SK-N-SH (cell line): ENCODE data around the gene SEC16A. TPM values are rescaled to one million over a fixed set of nuclear protein-coding genes. Genes with fewer than 3 reads are reported as not detected.

Experiments
- CTCF ChIA-PET: fragments of 300-600, 350-600 bp; formaldehyde crosslinking; extraction: SDS; loops from one replicate; lab custom pipeline; 2021; lab: Yijun Ruan, JAX
- POLR2A ChIA-PET: fragments of 350-600 bp; sonication (Branson Sonifier 250); formaldehyde crosslinking; extraction: SDS; loops from one replicate; lab custom pipeline; 2020; ENCODE audit warnings: antibody characterized with exemption, inconsistent platforms; lab: Yijun Ruan, JAX
- DNase-seq: peaks from one replicate; pipeline ENCODE4 v3.0.0; 2012
- H2AFZ ChIP-seq: fragments of 200-600 bp; sonication (generic); 2 replicates; pipeline ENCODE4 v1.8.1; 2016; ENCODE audit warnings: antibody characterized with exemption, mild to moderate bottlenecking, low read depth
- H3F3A ChIP-seq: fragments of 200-600 bp; sonication (generic); replicated peaks from 2 replicates; pipeline ENCODE3; 2016; ENCODE audit warnings: antibody characterized with exemption, mild to moderate bottlenecking; ENCODE audit not compliant: insufficient read depth
- H3K27ac ChIP-seq, 2 experiments: fragments of 200-500 bp in 1 of 2; fragments of 200-600 bp in 1 of 2; sonication (Bioruptor generic) in 1 of 2; sonication (generic), shearing (Covaris generic) in 1 of 2; 2 replicates each; pipeline versions ENCODE4 v1.5.1 to v1.6.1; 2014 to 2016; ENCODE audit warnings: low read depth in 2 of 2, inconsistent platforms in 1 of 2, low read length in 1 of 2, mild to moderate bottlenecking in 1 of 2, mixed read lengths in 1 of 2
- H3K27me3 ChIP-seq: fragments of 200-600 bp; sonication (generic), shearing (Covaris generic); 2 replicates; pipeline ENCODE4 v1.6.1; 2016; ENCODE audit warnings: mixed run types; ENCODE audit not compliant: insufficient read depth
- H3K36me3 ChIP-seq, 2 experiments: fragments of 200-500 bp in 1 of 2; fragments of 200-600 bp in 1 of 2; sonication (Bioruptor generic) in 1 of 2; sonication (generic) in 1 of 2; replicated peaks in 1 of 2; 2 replicates each; pipeline versions ENCODE3 to v1.5.1; 2014 to 2016; ENCODE audit warnings: low read length in 1 of 2, mild to moderate bottlenecking in 1 of 2; ENCODE audit not compliant: insufficient read depth in 2 of 2, control insufficient read depth in 1 of 2
- H3K4me1 ChIP-seq, 2 experiments: fragments of 200-500 bp in 1 of 2; fragments of 200-600 bp in 1 of 2; sonication (Bioruptor generic) in 1 of 2; sonication (generic), shearing (Covaris generic) in 1 of 2; 2 replicates each; pipeline versions ENCODE4 v1.5.1 to v1.6.1; 2014 to 2016; ENCODE audit warnings: low read depth in 1 of 2, low read length in 1 of 2, mixed run types in 1 of 2; ENCODE audit not compliant: insufficient read depth in 2 of 2, control insufficient read depth in 1 of 2
- H3K4me2 ChIP-seq: fragments of 200-600 bp; sonication (generic), shearing (Covaris generic); 2 replicates; pipeline ENCODE4 v1.6.1; 2017; ENCODE audit warnings: mixed run types
- H3K4me3 ChIP-seq, 2 experiments: fragments of 200-500 bp in 1 of 2; fragments of 200-600 bp in 1 of 2; sonication (Bioruptor generic) in 1 of 2; sonication (generic), shearing (Covaris generic) in 1 of 2; 2 replicates each; pipeline versions ENCODE4 v1.5.1 to v1.8.1; 2014 to 2016; ENCODE audit warnings: low read depth in 2 of 2, inconsistent platforms in 1 of 2, low read length in 1 of 2, mild to moderate bottlenecking in 1 of 2, mixed read lengths in 1 of 2, moderate library complexity in 1 of 2
- H3K79me2 ChIP-seq: fragments of 200-600 bp; sonication (generic); 2 replicates; pipeline ENCODE4 v1.8.1; 2017; ENCODE audit warnings: mild to moderate bottlenecking; ENCODE audit not compliant: insufficient read depth
- H3K9ac ChIP-seq: fragments of 200-600 bp; sonication (generic); 2 replicates; pipeline ENCODE4 v1.6.1; 2017; ENCODE audit warnings: mixed run types
- H3K9me2 ChIP-seq: fragments of 200-600 bp; sonication (generic); 2 replicates; pipeline ENCODE4 v1.6.1; 2017; ENCODE audit warnings: mixed run types
- H3K9me3 ChIP-seq: fragments of 200-600 bp; sonication (generic); 2 replicates; pipeline ENCODE4 v1.6.1; 2017; ENCODE audit warnings: mixed run types, mild to moderate bottlenecking, moderate library complexity
- H4K20me1 ChIP-seq: fragments of 200-600 bp; sonication (generic); 2 replicates; pipeline ENCODE4 v1.6.1; 2017; ENCODE audit warnings: mild to moderate bottlenecking, mixed run types; ENCODE audit not compliant: insufficient read depth
- CHD2 ChIP-seq: fragments of 150-350 bp; IDR thresholded peaks from 2 replicates; pipeline ENCODE4 v1.6.1; 2018; ENCODE audit warnings: low read length; ENCODE audit not compliant: partially characterized antibody
- FOSL2 ChIP-seq: IDR thresholded peaks from 2 replicates; pipeline ENCODE4 v1.4.0; 2012; ENCODE audit warnings: low read depth, mild to moderate bottlenecking, moderate library complexity, borderline replicate concordance
- GABPA ChIP-seq: IDR thresholded peaks from 2 replicates; pipeline ENCODE4 v1.4.0; 2012; ENCODE audit warnings: low read depth, mild to moderate bottlenecking
- IRF3 ChIP-seq: fragments of 150-350 bp; IDR thresholded peaks from 2 replicates; pipeline ENCODE4 v1.6.1; 2016; ENCODE audit warnings: mild to moderate bottlenecking, low read depth, low read length
- JUND ChIP-seq: IDR thresholded peaks from 2 replicates; pipeline ENCODE4 v1.4.0; 2012
- MAX ChIP-seq: IDR thresholded peaks from 2 replicates; pipeline ENCODE4 v1.4.0; 2012; ENCODE audit warnings: low read depth
- MEF2A ChIP-seq: IDR thresholded peaks from 2 replicates; pipeline ENCODE4 v1.4.0; 2012; ENCODE audit warnings: low read depth, borderline replicate concordance
- MXI1 ChIP-seq: IDR thresholded peaks from 2 replicates; pipeline ENCODE4 v1.6.1; 2012; ENCODE audit warnings: mild to moderate bottlenecking, low read depth, low read length, improper control_type of control experiment
- POLR2AphosphoS5 ChIP-seq: IDR thresholded peaks from 2 replicates; pipeline ENCODE4 v1.6.1; 2012; ENCODE audit warnings: low read depth, low read length
- RAD21 ChIP-seq: IDR thresholded peaks from 2 replicates; pipeline ENCODE4 v1.6.1; 2012; ENCODE audit warnings: mild to moderate bottlenecking, low read length
- RCOR1 ChIP-seq: fragments of 150-350 bp; IDR thresholded peaks from 2 replicates; pipeline ENCODE4 v1.6.1; 2017; ENCODE audit warnings: antibody characterized with exemption, low read length
- RFX5 ChIP-seq: IDR thresholded peaks from 2 replicates; pipeline ENCODE4 v1.6.1; 2012; ENCODE audit warnings: mild to moderate bottlenecking, improper control_type of control experiment, low read length
- SMC3 ChIP-seq: IDR thresholded peaks from 2 replicates; pipeline ENCODE4 v1.6.1; 2012; ENCODE audit warnings: low read depth, low read length, improper control_type of control experiment
- TAF1 ChIP-seq: IDR thresholded peaks from 2 replicates; pipeline ENCODE4 v1.6.1; 2012; ENCODE audit warnings: low read depth, mild to moderate bottlenecking, low read length, moderate library complexity, borderline replicate concordance
- TCF12 ChIP-seq: IDR thresholded peaks from 2 replicates; pipeline ENCODE4 v1.4.0; 2012
- TEAD4 ChIP-seq: IDR thresholded peaks from 2 replicates; pipeline ENCODE4 v1.4.0; 2012; ENCODE audit warnings: mild to moderate bottlenecking, borderline replicate concordance; ENCODE audit not compliant: insufficient read depth
- WGBS: methylation state at CpG from one replicate; pipeline ENCODE4 v1.1.6; 2017; ENCODE audit warnings: low lambda C conversion rate; 5-methylcytosine and 5-hydroxymethylcytosine counted together
- polyA plus RNA-seq, 3 experiments: library from polyadenylated mRNA; depleted of rRNA; stranded (reverse); fragments of >200 nt; gene quantifications; 2 replicates each; pipeline ENCODE4 v1.2.3, GENCODE V29; 2012
- TF ChIP-seq, protein P1 (sequence below): IDR thresholded peaks from 2 replicates; pipeline ENCODE4; 2012
- TF ChIP-seq, protein P2 (sequence below): IDR thresholded peaks from 2 replicates; pipeline ENCODE4 v1.6.1; 2012; ENCODE audit warnings: mild to moderate bottlenecking, low read depth, low read length, moderate library complexity

SEC16A gene
- polyA plus RNA-seq, 1 of the 3 experiments (the other 2 are of a cell fraction) = 25.9 TPM

DNA sequence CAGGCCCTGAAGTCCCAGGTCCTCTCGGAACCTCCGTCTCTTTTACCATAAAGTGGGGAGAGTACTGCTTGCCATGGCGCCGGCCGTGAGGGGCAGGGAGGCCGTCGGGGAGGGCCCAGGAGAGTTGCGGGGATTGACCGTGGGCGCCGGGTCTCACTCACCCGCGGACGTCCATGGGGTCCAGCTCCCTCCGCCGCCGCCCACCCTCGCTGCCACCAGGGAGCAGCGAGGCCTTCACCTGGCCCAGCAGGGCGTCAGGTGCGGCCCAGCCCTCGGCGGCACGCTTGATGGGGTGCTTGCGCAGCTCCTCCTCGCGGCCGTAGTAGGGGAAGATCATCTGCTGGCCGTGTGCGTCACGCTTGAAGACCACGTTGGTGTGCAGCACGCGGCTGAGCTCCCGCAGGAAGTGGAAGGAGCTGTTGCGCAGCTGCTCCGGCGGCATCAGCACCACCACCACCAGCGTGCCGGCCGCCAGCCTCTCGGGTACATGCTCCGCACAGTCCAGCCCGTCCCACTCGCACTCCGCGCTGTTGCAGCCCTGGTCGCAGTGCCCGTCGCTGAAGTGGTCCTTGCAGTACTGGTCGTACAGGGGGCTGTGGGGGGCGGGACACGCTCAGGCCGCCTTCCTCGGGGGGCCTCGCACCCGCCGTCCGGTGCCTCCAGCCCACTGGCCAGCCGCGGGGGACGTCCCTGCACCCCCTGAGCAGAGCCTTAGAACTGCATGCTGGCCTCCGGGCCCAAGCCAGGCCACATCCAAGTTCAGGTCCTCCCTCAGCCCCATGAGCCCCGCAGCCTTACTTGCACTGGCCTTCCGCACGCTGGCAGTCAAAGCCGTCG is 21.9 kb upstream of the SEC16A start:
- peaks cover 3 to 64% of the 10 kb centered on the region in 2 experiments for H3K36me3 ChIP-seq
- no peak overlapping the region for H3K4me2 ChIP-seq
- TF ChIP-seq, protein P1, sequence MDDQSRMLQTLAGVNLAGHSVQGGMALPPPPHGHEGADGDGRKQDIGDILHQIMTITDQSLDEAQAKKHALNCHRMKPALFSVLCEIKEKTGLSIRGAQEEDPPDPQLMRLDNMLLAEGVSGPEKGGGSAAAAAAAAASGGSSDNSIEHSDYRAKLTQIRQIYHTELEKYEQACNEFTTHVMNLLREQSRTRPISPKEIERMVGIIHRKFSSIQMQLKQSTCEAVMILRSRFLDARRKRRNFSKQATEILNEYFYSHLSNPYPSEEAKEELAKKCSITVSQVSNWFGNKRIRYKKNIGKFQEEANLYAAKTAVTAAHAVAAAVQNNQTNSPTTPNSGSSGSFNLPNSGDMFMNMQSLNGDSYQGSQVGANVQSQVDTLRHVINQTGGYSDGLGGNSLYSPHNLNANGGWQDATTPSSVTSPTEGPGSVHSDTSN = no peak
- no peak for TF ChIP-seq SMC3
- no peak for TF ChIP-seq JUND
- TF ChIP-seq IRF3 = no peak
- no peak for TF ChIP-seq MEF2A
- no peak for TF ChIP-seq MAX
- TF ChIP-seq TCF12 = no peak
- TF ChIP-seq TAF1 = no peak
- TF ChIP-seq CHD2 = no peak
- no peak for TF ChIP-seq GABPA
- no peak for TF ChIP-seq RFX5
- TF ChIP-seq RAD21 = no peak
- TF ChIP-seq RCOR1 = no peak
- TF ChIP-seq POLR2AphosphoS5 = no peak
- no peak for TF ChIP-seq TEAD4
- TF ChIP-seq, protein P2, sequence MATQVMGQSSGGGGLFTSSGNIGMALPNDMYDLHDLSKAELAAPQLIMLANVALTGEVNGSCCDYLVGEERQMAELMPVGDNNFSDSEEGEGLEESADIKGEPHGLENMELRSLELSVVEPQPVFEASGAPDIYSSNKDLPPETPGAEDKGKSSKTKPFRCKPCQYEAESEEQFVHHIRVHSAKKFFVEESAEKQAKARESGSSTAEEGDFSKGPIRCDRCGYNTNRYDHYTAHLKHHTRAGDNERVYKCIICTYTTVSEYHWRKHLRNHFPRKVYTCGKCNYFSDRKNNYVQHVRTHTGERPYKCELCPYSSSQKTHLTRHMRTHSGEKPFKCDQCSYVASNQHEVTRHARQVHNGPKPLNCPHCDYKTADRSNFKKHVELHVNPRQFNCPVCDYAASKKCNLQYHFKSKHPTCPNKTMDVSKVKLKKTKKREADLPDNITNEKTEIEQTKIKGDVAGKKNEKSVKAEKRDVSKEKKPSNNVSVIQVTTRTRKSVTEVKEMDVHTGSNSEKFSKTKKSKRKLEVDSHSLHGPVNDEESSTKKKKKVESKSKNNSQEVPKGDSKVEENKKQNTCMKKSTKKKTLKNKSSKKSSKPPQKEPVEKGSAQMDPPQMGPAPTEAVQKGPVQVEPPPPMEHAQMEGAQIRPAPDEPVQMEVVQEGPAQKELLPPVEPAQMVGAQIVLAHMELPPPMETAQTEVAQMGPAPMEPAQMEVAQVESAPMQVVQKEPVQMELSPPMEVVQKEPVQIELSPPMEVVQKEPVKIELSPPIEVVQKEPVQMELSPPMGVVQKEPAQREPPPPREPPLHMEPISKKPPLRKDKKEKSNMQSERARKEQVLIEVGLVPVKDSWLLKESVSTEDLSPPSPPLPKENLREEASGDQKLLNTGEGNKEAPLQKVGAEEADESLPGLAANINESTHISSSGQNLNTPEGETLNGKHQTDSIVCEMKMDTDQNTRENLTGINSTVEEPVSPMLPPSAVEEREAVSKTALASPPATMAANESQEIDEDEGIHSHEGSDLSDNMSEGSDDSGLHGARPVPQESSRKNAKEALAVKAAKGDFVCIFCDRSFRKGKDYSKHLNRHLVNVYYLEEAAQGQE = no peak
- no peak for TF ChIP-seq MXI1
- no peak for TF ChIP-seq FOSL2
- no peak overlapping the region for H3K4me3 ChIP-seq
- no peaks in the 10 kb centered on the region for H3K9me3 ChIP-seq
- H3K4me1 ChIP-seq = no peaks in the 10 kb centered on the region
- 97% methylated on average over 39 of the region's 68 CpGs for WGBS
- H3F3A ChIP-seq = no peaks in the 10 kb centered on the region
- H3K27me3 ChIP-seq = no peaks in the 10 kb centered on the region
- no peaks in the 10 kb centered on the region for H3K9me2 ChIP-seq
- H3K79me2 ChIP-seq = no peaks in the 10 kb centered on the region
- no peak for DNase-seq
- H3K27ac ChIP-seq = no peak overlapping the region
- H4K20me1 ChIP-seq = no peaks in the 10 kb centered on the region
- ChIA-PET CTCF (interaction anchor here (1.5 to 2.4 kb wide), 3 partner anchors 16 to 125 kb away, joined by 3 to 16 read pairs (median 9); no protein-coding TSS in a partner anchor), POLR2A (no interaction called here)
- no peak overlapping the region for H2AFZ ChIP-seq
- H3K9ac ChIP-seq = no peak overlapping the region
